ENCODE results near the gene PTGIS. TPM values are rescaled to one million over a fixed set of nuclear protein-coding genes. Genes with fewer than 3 reads are reported as not detected.

PTGIS gene
- total RNA-seq, 1 donor from 2014 or later = 31.0 TPM

DNA sequence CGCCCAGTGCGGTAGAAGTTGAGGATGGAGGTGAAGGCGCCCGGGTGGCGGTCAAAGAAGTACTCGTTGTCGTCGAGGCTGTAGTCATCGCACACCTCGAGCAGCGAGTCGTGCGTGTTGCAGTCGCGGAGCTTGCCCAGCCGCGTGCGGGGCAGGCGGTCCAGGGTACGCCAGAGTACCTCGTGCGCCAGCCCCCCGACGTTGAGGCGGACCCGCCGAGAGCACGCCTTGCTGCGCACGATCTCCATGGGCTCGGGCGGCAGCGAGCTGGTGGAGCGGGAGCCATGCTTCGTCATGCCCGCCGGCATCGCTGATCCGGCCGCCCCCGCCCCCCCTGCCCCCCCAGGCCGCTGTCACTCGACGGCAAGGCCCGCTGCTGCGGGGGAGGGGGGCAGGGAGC lies 85.8 kb downstream of the PTGIS start:
- no peaks in the 10 kb centered on the region for H3K9me3 Mint-ChIP-seq
- no peaks in the 10 kb centered on the region for H3K36me3 Mint-ChIP-seq (ENCODE audit: low read depth)
- no peak for DNase-seq (ENCODE audit: low spot score)
- peaks cover 49% of the 10 kb centered on the region for H3K27me3 Mint-ChIP-seq (ENCODE audit: low read depth)
- H3K4me3 Mint-ChIP-seq (ENCODE audit: low read depth) = no peak overlapping the region
- H3K27ac Mint-ChIP-seq = no peak overlapping the region
- intact Hi-C loops (cut with micrococcal nuclease) = loop anchor here (5.0 kb wide), 1 partner anchor 150 kb away; no protein-coding TSS in a partner anchor
- peaks cover 2% of the 10 kb centered on the region for H3K4me1 Mint-ChIP-seq (ENCODE audit: low read depth)

DNA sequence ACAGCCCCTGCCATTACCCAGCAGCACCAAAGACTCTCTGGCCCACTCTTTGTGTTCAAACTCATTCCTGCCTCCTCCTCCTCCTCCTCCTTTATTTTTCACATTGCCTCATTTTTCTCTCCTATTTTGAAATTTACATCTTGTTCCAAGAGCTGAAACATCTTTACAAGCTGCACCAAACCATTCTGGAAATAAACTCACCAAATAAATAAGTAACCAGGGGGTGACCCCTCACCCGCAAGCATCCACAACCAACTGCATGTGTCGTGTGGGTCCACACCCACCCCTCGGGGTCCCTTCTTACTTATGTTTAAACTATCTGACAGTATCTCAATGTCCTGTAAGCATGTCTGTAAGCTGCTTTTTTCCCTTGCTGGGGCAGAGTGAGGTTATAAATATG lies 86.8 kb downstream of the PTGIS start:
- Mint-ChIP-seq H3K27me3 (ENCODE audit: low read depth) (peaks cover 42% of the 10 kb centered on the region), H3K36me3 (ENCODE audit: low read depth) (no peaks in the 10 kb centered on the region), H3K4me3 (ENCODE audit: low read depth) (no peak overlapping the region), H3K4me1 (ENCODE audit: low read depth) (peaks cover 2% of the 10 kb centered on the region), H3K27ac (no peak overlapping the region), H3K9me3 (no peaks in the 10 kb centered on the region)
- intact Hi-C loops (cut with micrococcal nuclease) = loop anchor here (5.0 kb wide), 1 partner anchor 149 kb away; no protein-coding TSS in a partner anchor
- DNase-seq (ENCODE audit: low spot score) = no peak

DNA sequence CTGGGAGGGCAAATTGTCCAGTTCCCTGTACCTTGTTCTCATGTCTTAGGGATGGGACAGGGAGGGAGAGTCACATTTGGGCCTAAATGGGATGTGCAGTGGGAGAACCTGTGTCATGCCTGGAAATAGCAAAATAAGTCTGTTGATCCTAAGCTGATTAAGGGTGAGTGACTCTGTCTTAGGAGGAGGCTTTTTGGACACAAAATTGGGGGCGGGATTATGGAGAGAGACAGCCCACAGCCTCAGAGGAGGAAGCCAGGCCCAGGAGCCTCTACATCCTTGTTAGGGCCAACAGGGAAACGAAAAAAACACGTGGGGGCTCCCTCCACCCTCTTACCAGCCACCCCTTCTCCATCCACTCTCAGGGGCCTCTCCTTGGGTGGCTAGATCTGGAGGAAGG lies 87.7 kb downstream of the PTGIS start:
- DNase-seq (ENCODE audit: low spot score) = no peak
- Mint-ChIP-seq H3K4me3 (ENCODE audit: low read depth) (no peak overlapping the region), H3K36me3 (ENCODE audit: low read depth) (no peaks in the 10 kb centered on the region), H3K27ac (no peak overlapping the region), H3K4me1 (ENCODE audit: low read depth) (peaks cover 2% of the 10 kb centered on the region), H3K27me3 (ENCODE audit: low read depth) (peaks cover 38% of the 10 kb centered on the region), H3K9me3 (no peaks in the 10 kb centered on the region)
- intact Hi-C loops (cut with micrococcal nuclease) = loop anchor here (5.0 kb wide), 1 partner anchor 148 kb away; no protein-coding TSS in a partner anchor

DNA sequence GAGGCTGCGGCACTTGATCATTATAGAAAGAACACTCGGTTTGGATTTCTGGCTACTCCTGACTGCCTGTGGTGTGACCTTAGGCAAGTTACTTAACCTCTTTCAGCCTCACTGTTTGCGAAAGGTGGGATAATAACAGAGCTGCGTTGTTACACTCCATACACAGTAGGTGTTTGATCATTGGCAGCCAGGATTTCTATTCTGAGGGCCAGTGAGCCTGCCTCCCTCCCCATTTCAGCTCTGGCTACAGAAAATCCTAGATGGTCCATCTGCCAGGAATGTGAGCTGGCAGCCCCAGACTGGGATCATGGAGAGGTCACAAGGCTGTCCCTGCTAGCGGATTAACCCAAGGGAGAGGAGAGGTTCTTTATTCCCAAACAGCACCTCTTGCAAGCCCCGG lies 88.2 kb downstream of the PTGIS start:
- no peaks in the 10 kb centered on the region for H3K9me3 Mint-ChIP-seq
- no peak overlapping the region for H3K4me3 Mint-ChIP-seq (ENCODE audit: low read depth)
- H3K27ac Mint-ChIP-seq = no peak overlapping the region
- H3K36me3 Mint-ChIP-seq (ENCODE audit: low read depth) = no peaks in the 10 kb centered on the region
- H3K4me1 Mint-ChIP-seq (ENCODE audit: low read depth) = peaks cover 2% of the 10 kb centered on the region
- H3K27me3 Mint-ChIP-seq (ENCODE audit: low read depth) = peaks cover 40% of the 10 kb centered on the region
- DNase-seq (ENCODE audit: low spot score) = no peak
- intact Hi-C loops (cut with micrococcal nuclease) = loop anchor here (5.0 kb wide), 1 partner anchor 147 kb away; no protein-coding TSS in a partner anchor

DNA sequence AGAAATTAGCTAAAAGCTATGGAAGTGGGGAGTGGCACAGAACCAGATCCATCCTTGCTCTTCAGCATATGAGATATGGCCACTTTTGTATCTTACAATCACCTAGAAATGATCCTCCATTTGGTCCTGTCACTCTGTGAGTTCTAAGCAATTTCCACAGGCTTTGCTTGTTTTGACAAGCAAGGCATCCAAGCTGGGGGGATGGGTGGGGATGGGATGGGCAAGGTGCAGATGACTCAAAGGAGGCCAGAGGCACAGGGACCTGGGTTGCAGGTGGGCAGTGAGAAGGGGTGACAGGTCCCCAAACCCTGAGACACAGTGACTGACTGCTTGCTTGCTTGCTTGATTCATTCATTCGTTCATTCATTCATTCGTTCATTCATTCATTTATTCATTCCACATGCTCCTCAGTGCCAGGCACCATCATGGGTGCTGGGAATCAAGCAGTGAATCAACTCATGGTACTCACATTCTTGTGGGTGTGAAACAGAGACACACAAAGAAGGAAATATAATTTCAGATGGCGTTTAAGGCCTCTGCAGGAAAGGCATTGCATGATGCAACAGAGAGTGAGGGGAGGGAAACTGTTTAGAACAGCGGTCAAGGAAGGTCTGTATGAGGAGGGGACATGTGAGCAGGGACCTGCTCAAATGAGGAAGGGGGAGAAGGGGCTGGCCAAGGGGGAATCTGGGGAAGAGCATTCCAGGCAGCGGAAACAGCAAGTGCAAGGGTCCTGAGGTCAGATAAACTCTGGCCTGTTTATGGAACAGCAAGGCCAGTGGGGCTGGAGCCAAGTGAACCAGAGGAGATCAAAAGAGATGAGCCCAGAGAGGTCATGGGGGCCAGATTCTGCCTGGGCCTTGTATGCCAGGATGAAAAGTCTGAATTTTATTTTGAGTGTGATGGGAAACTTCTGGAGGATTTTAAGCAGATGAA lies 88.9 kb downstream of the PTGIS start:
- Mint-ChIP-seq H3K9me3 (no peaks in the 10 kb centered on the region), H3K4me1 (ENCODE audit: low read depth) (no peaks in the 10 kb centered on the region), H3K36me3 (ENCODE audit: low read depth) (no peaks in the 10 kb centered on the region), H3K27me3 (ENCODE audit: low read depth) (peaks cover 36% of the 10 kb centered on the region), H3K4me3 (ENCODE audit: low read depth) (no peak overlapping the region), H3K27ac (no peak overlapping the region)
- no peak for DNase-seq (ENCODE audit: low spot score)
- intact Hi-C loops (cut with micrococcal nuclease) = no loop called here

DNA sequence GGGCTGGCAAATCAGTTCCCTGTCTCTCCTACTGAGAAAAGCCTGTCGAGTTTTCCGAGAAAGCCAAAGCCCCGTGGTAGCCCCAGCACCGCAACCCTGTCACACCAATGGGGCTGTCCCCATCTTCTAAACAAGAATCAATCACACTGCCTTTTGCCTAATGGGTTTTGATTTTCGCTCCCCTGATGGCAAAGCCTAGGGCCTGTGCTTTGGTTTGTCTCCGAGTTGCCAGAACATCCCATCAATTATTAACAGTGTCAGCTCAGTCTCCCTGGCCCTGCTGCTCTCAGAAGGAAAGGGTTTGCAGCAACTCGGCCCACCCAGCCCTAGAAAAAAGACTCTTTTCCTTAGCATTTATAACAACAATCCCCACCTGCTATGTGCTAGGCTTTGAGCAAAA lies 89.7 kb downstream of the PTGIS start:
- Mint-ChIP-seq H3K9me3 (no peaks in the 10 kb centered on the region), H3K27me3 (ENCODE audit: low read depth) (peaks cover 36% of the 10 kb centered on the region), H3K4me1 (ENCODE audit: low read depth) (no peaks in the 10 kb centered on the region), H3K4me3 (ENCODE audit: low read depth) (no peak overlapping the region), H3K27ac (no peak overlapping the region), H3K36me3 (ENCODE audit: low read depth) (no peaks in the 10 kb centered on the region)
- no peak for DNase-seq (ENCODE audit: low spot score)
- intact Hi-C loops (cut with micrococcal nuclease) = no loop called here

DNA sequence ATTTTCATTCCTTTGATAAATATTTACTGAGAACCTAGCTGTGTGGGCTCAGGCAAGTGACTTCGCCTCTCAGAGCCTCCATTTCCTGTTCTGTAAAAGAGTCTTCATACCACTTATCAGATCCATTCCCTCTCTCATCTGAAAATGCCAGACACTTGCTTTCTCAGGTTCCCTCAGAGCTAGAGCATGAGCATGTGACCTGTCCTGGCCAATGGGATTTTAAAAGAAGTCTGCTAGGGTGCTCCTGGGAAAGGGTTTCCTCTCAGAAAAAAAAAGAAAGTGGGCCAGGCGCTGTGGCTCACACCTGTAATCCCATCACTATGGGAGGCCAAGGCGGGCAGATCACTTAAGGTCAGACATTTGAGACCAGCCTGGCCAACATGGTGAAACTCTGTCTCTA lies 90.7 kb downstream of the PTGIS start:
- no peaks in the 10 kb centered on the region for H3K4me1 Mint-ChIP-seq (ENCODE audit: low read depth)
- intact Hi-C loops (cut with micrococcal nuclease) = no loop called here
- no peak overlapping the region for H3K4me3 Mint-ChIP-seq (ENCODE audit: low read depth)
- DNase-seq (ENCODE audit: low spot score) = no peak
- H3K9me3 Mint-ChIP-seq = no peaks in the 10 kb centered on the region
- H3K27ac Mint-ChIP-seq = no peak overlapping the region
- no peaks in the 10 kb centered on the region for H3K36me3 Mint-ChIP-seq (ENCODE audit: low read depth)
- H3K27me3 Mint-ChIP-seq (ENCODE audit: low read depth) = peaks cover 38% of the 10 kb centered on the region

DNA sequence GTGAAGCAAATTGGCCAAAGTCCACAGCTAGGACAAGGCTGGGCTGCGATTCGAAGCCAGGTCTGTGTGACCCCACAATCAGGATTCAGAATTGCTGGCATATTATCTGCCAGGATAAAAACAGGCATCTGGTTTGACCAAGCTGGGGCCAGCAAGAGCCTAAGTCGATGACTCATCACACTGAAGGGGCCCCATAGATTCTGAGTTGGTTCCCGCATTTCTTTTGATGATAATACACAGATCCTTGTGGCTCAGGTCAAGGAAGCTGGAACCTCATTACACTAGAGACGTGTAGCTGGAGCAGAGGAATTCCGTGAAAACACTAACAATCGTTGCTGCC lies 92.0 kb downstream of the PTGIS start:
- H3K4me1 Mint-ChIP-seq (ENCODE audit: low read depth) = no peaks in the 10 kb centered on the region
- intact Hi-C loops (cut with micrococcal nuclease) = no loop called here
- no peak overlapping the region for H3K4me3 Mint-ChIP-seq (ENCODE audit: low read depth)
- no peaks in the 10 kb centered on the region for H3K9me3 Mint-ChIP-seq
- no peak for DNase-seq (ENCODE audit: low spot score)
- no peaks in the 10 kb centered on the region for H3K36me3 Mint-ChIP-seq (ENCODE audit: low read depth)
- H3K27me3 Mint-ChIP-seq (ENCODE audit: low read depth) = peaks cover 33% of the 10 kb centered on the region
- H3K27ac Mint-ChIP-seq = no peak overlapping the region

DNA sequence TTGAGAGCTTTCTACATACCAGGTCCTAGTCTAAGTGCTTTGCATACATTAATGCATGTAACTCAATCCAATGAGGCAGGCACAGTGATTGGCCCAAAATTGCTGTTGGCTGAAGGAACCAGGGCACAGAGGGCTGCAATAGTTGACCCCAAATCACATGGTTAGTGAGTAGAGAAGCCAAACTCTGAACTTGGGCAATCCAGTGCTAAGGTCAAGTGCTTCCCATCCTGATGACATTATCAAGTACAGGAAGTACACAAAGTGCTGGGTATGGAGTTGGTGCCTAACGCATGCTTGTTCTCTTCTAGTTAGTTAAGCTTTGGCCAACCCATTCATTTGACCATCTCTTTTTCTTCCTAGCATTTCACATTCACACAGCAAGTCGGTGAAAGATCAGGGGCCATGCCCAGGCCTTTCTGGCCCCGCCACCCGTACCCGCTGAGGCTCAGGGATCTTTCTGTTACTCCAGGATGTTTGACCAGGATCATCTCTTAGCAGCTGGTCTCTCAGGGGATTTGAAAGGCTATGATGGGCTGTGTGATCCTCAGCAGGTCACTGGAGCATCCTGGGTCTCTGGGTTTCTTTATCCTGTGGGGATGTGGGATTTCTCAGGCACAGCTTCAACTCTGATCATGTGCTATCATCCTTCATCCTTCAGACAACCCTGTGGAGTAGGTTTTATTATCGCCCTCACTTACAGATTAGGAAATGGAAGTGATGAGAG lies 92.5 kb downstream of the PTGIS start:
- DNase-seq (ENCODE audit: low spot score) = no peak
- no peaks in the 10 kb centered on the region for H3K4me1 Mint-ChIP-seq (ENCODE audit: low read depth)
- H3K9me3 Mint-ChIP-seq = no peaks in the 10 kb centered on the region
- no peaks in the 10 kb centered on the region for H3K36me3 Mint-ChIP-seq (ENCODE audit: low read depth)
- peaks cover 35% of the 10 kb centered on the region for H3K27me3 Mint-ChIP-seq (ENCODE audit: low read depth)
- no peak overlapping the region for H3K27ac Mint-ChIP-seq
- no peak overlapping the region for H3K4me3 Mint-ChIP-seq (ENCODE audit: low read depth)
- intact Hi-C loops (cut with micrococcal nuclease) = no loop called here

DNA sequence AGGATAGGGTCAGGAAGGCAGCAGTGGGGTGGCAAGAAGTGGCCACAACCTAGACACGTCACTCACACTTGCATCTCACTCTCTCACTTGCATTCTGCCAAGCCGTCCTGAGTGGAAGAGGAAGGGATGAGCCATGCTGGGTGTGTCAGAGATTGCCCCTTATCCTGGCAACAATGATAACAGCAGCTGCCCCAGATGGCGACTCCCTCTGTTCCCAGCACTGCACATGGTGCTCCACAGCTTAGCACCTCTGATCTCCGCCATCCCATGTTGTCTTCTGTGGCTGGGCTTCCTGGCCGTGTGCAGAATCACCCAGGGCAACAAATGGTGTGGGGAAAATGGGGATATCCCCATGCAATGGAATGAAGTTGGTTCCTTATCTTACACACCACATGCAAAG lies 96.5 kb downstream of the PTGIS start:
- no peak for DNase-seq (ENCODE audit: low spot score)
- H3K4me3 Mint-ChIP-seq (ENCODE audit: low read depth) = no peak overlapping the region
- no peaks in the 10 kb centered on the region for H3K9me3 Mint-ChIP-seq
- intact Hi-C loops (cut with micrococcal nuclease) = no loop called here
- no peaks in the 10 kb centered on the region for H3K4me1 Mint-ChIP-seq (ENCODE audit: low read depth)
- peaks cover 36% of the 10 kb centered on the region for H3K27me3 Mint-ChIP-seq (ENCODE audit: low read depth)
- H3K27ac Mint-ChIP-seq = no peak overlapping the region
- H3K36me3 Mint-ChIP-seq (ENCODE audit: low read depth) = no peaks in the 10 kb centered on the region

DNA sequence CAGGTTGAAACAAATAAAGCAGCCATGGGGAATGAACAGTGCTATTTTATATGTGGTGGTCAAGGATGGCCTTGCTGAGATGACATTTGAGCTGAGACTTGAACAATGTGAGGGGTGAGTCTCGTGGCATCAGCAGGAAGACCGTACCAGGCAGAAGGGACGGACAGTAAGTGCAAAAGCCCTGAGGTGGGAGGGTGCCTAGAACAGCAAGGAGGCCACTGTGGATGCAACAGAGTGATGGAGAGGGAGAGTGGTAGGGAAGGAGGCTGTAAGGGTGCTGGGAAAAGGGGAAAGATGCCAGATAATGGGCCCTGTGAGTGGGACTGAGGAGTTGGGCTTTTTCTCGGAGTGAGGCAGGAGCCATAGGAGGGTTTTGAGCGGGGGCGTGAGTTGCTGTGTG lies 97.0 kb downstream of the PTGIS start:
- intact Hi-C loops (cut with micrococcal nuclease) = no loop called here
- Mint-ChIP-seq H3K27ac (no peak overlapping the region), H3K36me3 (ENCODE audit: low read depth) (no peaks in the 10 kb centered on the region), H3K4me1 (ENCODE audit: low read depth) (no peaks in the 10 kb centered on the region), H3K9me3 (no peaks in the 10 kb centered on the region), H3K4me3 (ENCODE audit: low read depth) (no peak overlapping the region), H3K27me3 (ENCODE audit: low read depth) (peaks cover 36% of the 10 kb centered on the region)
- DNase-seq (ENCODE audit: low spot score) = no peak

DNA sequence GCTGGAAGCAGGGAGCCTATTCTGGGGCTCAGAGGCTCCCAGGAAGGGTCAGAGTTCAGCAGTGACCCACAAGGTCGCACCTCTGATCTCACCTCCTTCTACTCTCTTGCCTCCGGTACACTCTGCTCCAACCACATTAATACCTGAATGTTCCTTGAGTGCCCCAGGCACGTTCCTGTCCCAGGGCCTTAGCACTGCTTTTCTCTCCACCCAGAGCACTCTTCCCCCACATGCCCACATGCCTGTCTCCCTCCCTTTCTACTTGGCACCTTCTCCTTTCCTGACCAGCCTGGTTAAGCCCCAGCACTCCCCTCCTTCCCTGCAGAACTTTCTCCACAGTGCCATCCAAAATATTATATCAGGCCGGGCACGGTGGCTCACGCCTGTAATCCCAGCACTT lies 98.9 kb downstream of the PTGIS start:
- Mint-ChIP-seq H3K9me3 (no peaks in the 10 kb centered on the region), H3K36me3 (ENCODE audit: low read depth) (no peaks in the 10 kb centered on the region), H3K27ac (no peak overlapping the region), H3K4me1 (ENCODE audit: low read depth) (no peaks in the 10 kb centered on the region), H3K27me3 (ENCODE audit: low read depth) (peaks cover 27% of the 10 kb centered on the region), H3K4me3 (ENCODE audit: low read depth) (no peak overlapping the region)
- DNase-seq (ENCODE audit: low spot score) = no peak
- intact Hi-C loops (cut with micrococcal nuclease) = no loop called here

DNA sequence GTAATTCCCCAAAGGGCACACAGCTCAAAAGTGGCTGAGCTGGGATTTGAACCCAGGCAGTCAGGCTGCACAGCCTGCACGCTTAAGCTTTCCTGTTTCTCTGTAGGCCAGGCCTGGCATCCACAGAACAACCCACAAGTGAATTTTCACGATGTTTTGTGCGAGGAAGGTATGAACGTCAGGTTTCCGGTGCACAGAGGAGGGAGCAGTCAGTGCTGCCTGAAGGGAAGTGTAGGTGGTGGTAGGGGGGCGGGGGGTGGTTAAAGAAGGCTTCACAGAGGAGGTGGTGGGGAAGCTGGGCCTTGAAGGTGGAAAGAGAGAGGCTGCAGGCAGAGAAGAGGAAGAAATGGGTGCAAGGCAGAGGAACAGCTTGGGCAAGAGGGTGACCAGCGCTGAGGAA lies 99.5 kb downstream of the PTGIS start:
- Mint-ChIP-seq H3K4me3 (ENCODE audit: low read depth) (no peak overlapping the region), H3K27ac (no peak overlapping the region), H3K9me3 (no peaks in the 10 kb centered on the region), H3K36me3 (ENCODE audit: low read depth) (no peaks in the 10 kb centered on the region), H3K27me3 (ENCODE audit: low read depth) (peaks cover 27% of the 10 kb centered on the region), H3K4me1 (ENCODE audit: low read depth) (no peaks in the 10 kb centered on the region)
- no peak for DNase-seq (ENCODE audit: low spot score)
- intact Hi-C loops (cut with micrococcal nuclease) = no loop called here
